IMR-90 (cell line): ENCODE data around the gene BCLAF1. TPM values are rescaled to one million over a fixed set of nuclear protein-coding genes. Genes with fewer than 3 reads are reported as not detected.

Experiments used
- ATAC-seq: fragments of 200-7000 bp; cut with Tn5 transposase; 2 replicates; pipeline ENCODE4 v1.9.1; 2020; ENCODE audit warnings: low read depth, mild to moderate bottlenecking, moderate library complexity
- BruUV-seq: library from RNA; stranded (reverse); fragments of 400-500 nt; replicated peaks from 2 replicates; lab custom pipeline; 2021; lab: Mats Ljungman, UMichigan
- CTCF ChIA-PET: fragments of 300-600 bp; formaldehyde crosslinking; extraction: SDS; loops from one replicate; lab custom pipeline; 2021; ENCODE audit warnings: antibody characterized with exemption; lab: Yijun Ruan, JAX
- POLR2A ChIA-PET: fragments of 300-600 bp; sonication (Branson Sonifier 250); formaldehyde crosslinking; loops from one replicate; lab custom pipeline; 2022; ENCODE audit warnings: antibody characterized with exemption; ENCODE audit not compliant: unreplicated experiment; lab: Charles Lee
- DNase-seq: peaks from one replicate; pipeline ENCODE4 v3.0.0; 2013
- H2AFZ ChIP-seq: replicated peaks from 2 replicates; pipeline ENCODE3; 2013; ENCODE audit warnings: low read length, mild to moderate bottlenecking; ENCODE audit not compliant: poor library complexity
- H2AK5ac ChIP-seq: 2 replicates; pipeline ENCODE4 v1.6.1; 2013; ENCODE audit warnings: low read depth, low read length, inconsistent platforms
- H2AK9ac ChIP-seq: replicated peaks from 2 replicates; pipeline ENCODE3; 2013; ENCODE audit warnings: mild to moderate bottlenecking, low read depth, low read length, moderate library complexity; ENCODE audit not compliant: poor library complexity
- H2BK120ac ChIP-seq: 2 replicates; pipeline ENCODE4 v1.6.1; 2013; ENCODE audit warnings: low read depth, low read length, inconsistent platforms
- H2BK15ac ChIP-seq: 3 replicates; pipeline ENCODE4 v1.6.1; 2013; ENCODE audit warnings: low read depth, low read length, inconsistent platforms
- H2BK20ac ChIP-seq: 2 replicates; pipeline ENCODE4 v1.6.1; 2013; ENCODE audit warnings: low read depth, mild to moderate bottlenecking, inconsistent platforms, low read length, moderate library complexity
- H2BK5ac ChIP-seq: 2 replicates; pipeline ENCODE4 v1.6.1; 2013; ENCODE audit warnings: mild to moderate bottlenecking, low read depth, low read length, inconsistent platforms; ENCODE audit not compliant: poor library complexity, severe bottlenecking
- H3K14ac ChIP-seq: replicated peaks from 2 replicates; pipeline ENCODE4 v1.6.1; 2013; ENCODE audit warnings: low read depth, low read length, inconsistent platforms
- H3K18ac ChIP-seq: 2 replicates; pipeline ENCODE4 v1.6.1; 2013; ENCODE audit warnings: low read depth, low read length, control low read depth
- H3K23ac ChIP-seq: 2 replicates; pipeline ENCODE4 v1.6.1; 2013; ENCODE audit warnings: low read depth, low read length, inconsistent platforms
- H3K27ac ChIP-seq: 2 replicates; pipeline ENCODE4 v1.5.1; 2013; ENCODE audit warnings: mild to moderate bottlenecking, control low read depth, low read length; ENCODE audit not compliant: insufficient read depth
- H3K27me3 ChIP-seq: 2 replicates; pipeline ENCODE4 v1.6.1; 2013; ENCODE audit warnings: low read length; ENCODE audit not compliant: control insufficient read depth, insufficient read depth
- H3K36me3 ChIP-seq: 2 replicates; pipeline ENCODE4 v1.6.1; 2013; ENCODE audit warnings: low read length, mixed read lengths; ENCODE audit not compliant: control insufficient read depth, insufficient read depth
- H3K4ac ChIP-seq: 2 replicates; pipeline ENCODE4 v1.6.1; 2013; ENCODE audit warnings: low read depth, low read length, inconsistent platforms
- H3K4me1 ChIP-seq: 2 replicates; pipeline ENCODE4 v1.6.1; 2013; ENCODE audit warnings: low read length, mixed read lengths; ENCODE audit not compliant: control insufficient read depth, insufficient read depth
- H3K4me2 ChIP-seq: 2 replicates; pipeline ENCODE4 v1.6.1; 2013; ENCODE audit warnings: low read depth, mild to moderate bottlenecking, control low read depth, low read length, moderate library complexity
- H3K4me3 ChIP-seq: 2 replicates; pipeline ENCODE4 v1.5.1; 2013; ENCODE audit warnings: low read depth, mild to moderate bottlenecking, control low read depth, low read length, moderate library complexity; ENCODE audit not compliant: insufficient read depth
- H3K56ac ChIP-seq: 2 replicates; pipeline ENCODE4 v1.6.1; 2013; ENCODE audit warnings: low read length, inconsistent platforms; ENCODE audit not compliant: insufficient read depth; ENCODE audit errors: extremely low read depth
- H3K79me1 ChIP-seq, 2 experiments: 2 replicates each; pipeline ENCODE4 v1.6.1; 2013; ENCODE audit warnings: low read length in 2 of 2, inconsistent platforms in 1 of 2, low read depth in 1 of 2
- H3K9ac ChIP-seq: 2 replicates; pipeline ENCODE4 v1.6.1; 2013; ENCODE audit warnings: low read depth, low read length, control low read depth
- H3K9me1 ChIP-seq: 2 replicates; pipeline ENCODE4 v1.6.1; 2013; ENCODE audit warnings: low read length, inconsistent platforms; ENCODE audit not compliant: insufficient read depth
- H3K9me3 ChIP-seq: 2 replicates; pipeline ENCODE4 v1.6.1; 2013; ENCODE audit warnings: low read length; ENCODE audit not compliant: control insufficient read depth, insufficient read depth
- H4K20me1 ChIP-seq: 2 replicates; pipeline ENCODE4 v1.6.1; 2013; ENCODE audit warnings: low read length, inconsistent platforms; ENCODE audit not compliant: insufficient read depth
- H4K5ac ChIP-seq: 2 replicates; pipeline ENCODE4 v1.6.1; 2013; ENCODE audit warnings: mild to moderate bottlenecking, low read depth, low read length, control low read depth
- H4K8ac ChIP-seq, 2 experiments: 2 replicates each; pipeline ENCODE4 v1.6.1; 2013; ENCODE audit warnings: low read depth in 2 of 2, low read length in 2 of 2, control low read depth in 1 of 2, inconsistent platforms in 1 of 2
- H4K91ac ChIP-seq: 2 replicates; pipeline ENCODE4 v1.6.1; 2013; ENCODE audit warnings: low read depth, low read length, inconsistent platforms; ENCODE audit not compliant: insufficient read depth
- CEBPB ChIP-seq: IDR thresholded peaks from 2 replicates; pipeline ENCODE4 v1.6.1; 2012; ENCODE audit warnings: low read depth, low read length, improper control_type of control experiment
- FOS ChIP-seq: fragments of 150-350 bp; IDR thresholded peaks from 2 replicates; pipeline ENCODE4 v1.6.1; 2016; ENCODE audit warnings: low read depth, low read length
- RCOR1 ChIP-seq: IDR thresholded peaks from 2 replicates; pipeline ENCODE4 v1.6.1; 2012; ENCODE audit warnings: mild to moderate bottlenecking, low read length, improper control_type of control experiment; ENCODE audit not compliant: insufficient replicate concordance
- WGBS, 2 experiments: methylation state at CpG; one replicate each; pipeline versions ENCODE4 v1.1.5 to v1.1.7; 2013; ENCODE audit warnings: missing lambda C conversion rate in 2 of 2; ENCODE audit not compliant: insufficient read length in 1 of 2; ENCODE audit errors: extremely low coverage in 2 of 2; 5-methylcytosine and 5-hydroxymethylcytosine counted together
- dilution Hi-C: fragments of 300-500 bp; cut with HindIII; formaldehyde crosslinking; loops from one replicate; pipeline ENCODE4 v1.14.3; 2018; ENCODE audit warnings: low sequenced_read_pairs; ENCODE audit not compliant: unreplicated experiment
- in situ Hi-C: fragments of 300-500 bp; cut with MboI; formaldehyde crosslinking; loops from 3 replicates; pipeline ENCODE4 v1.14.3; 2019; ENCODE audit warnings: low sequenced_read_pairs, inconsistent platforms, mixed read lengths
- intact Hi-C: fragments of 100-400 bp; cut with micrococcal nuclease; formaldehyde crosslinking; loops from 2 replicates; pipeline ENCODE4 v1.10.0; 2022
- polyA plus RNA-seq, 3 experiments: library from polyadenylated mRNA; depleted of rRNA; stranded (reverse); fragments of >200 nt; gene quantifications; 2 replicates each; pipeline ENCODE4 v1.2.3, GENCODE V29; 2012; ENCODE audit warnings: low replicate concordance in 1 of 3
- total RNA-seq: library from RNA; depleted of rRNA; stranded (reverse); fragments of >200 nt; gene quantifications from 2 replicates; pipeline ENCODE4 v1.2.3, GENCODE V29; 2012

Gene BCLAF1
- total and polyA plus RNA-seq, 2 of the 4 experiments (the other 2 are of a cell fraction): 34.0 to 141 TPM

GRCh38 chr6:136284909-136285308 is 4.7 kb downstream of the BCLAF1 start:
- H3K18ac ChIP-seq: peak overlapping the region; percentile 68; the same call in 1 of the 2 replicates
- H2BK5ac ChIP-seq: peak overlapping the region; percentile 80
- peak overlapping the region; percentile 42; the same call in 1 of the 2 replicates for H4K91ac ChIP-seq
- peaks cover 0 to 27% of the 10 kb centered on the region in 2 experiments; a peak in 3 of 4 replicates for H3K79me1 ChIP-seq
- no TSS peak for BruUV-seq
- TF ChIP-seq RCOR1 (no peak), CEBPB (peak; percentile 52; the same call in 1 of the 2 replicates), FOS (peak; percentile 75; the same call in 1 of the 2 replicates)
- CTCF ChIA-PET: no interaction called here
- H3K4me1 ChIP-seq: peaks cover 8% of the 10 kb centered on the region
- H3K4ac ChIP-seq: peak overlapping the region; percentile 48; the same call in 1 of the 2 replicates
- H3K9me1 ChIP-seq: peaks cover 9% of the 10 kb centered on the region
- H3K14ac ChIP-seq: peak overlapping the region; percentile 96
- H3K27me3 ChIP-seq: no peaks in the 10 kb centered on the region
- POLR2A ChIA-PET: interaction anchor here (0.6 kb wide), 1 partner anchor 60 kb away, joined by 5 read pairs; no protein-coding TSS in a partner anchor
- no peak overlapping the region for H2BK20ac ChIP-seq
- no peak overlapping the region for H2BK15ac ChIP-seq
- H3K9me3 ChIP-seq: no peaks in the 10 kb centered on the region
- no peak overlapping the region; the same call in 1 of the 2 replicates for H3K9ac ChIP-seq
- H3K56ac ChIP-seq: no peak overlapping the region
- peak overlapping the region; percentile 42; the same call in 1 of the 2 replicates for H2AK5ac ChIP-seq
- WGBS, 2 experiments: 0% methylated on average over 1 of the region's 2 CpGs; no CpG with 5 or more reads in 1 of the 2 experiments
- peak overlapping the region; percentile 93 for H3K23ac ChIP-seq
- H3K4me2 ChIP-seq: peak overlapping the region; percentile 95
- H2AK9ac ChIP-seq: no peak overlapping the region
- peaks cover 8% of the 10 kb centered on the region for H3K36me3 ChIP-seq
- no peak overlapping the region for H3K4me3 ChIP-seq
- peak overlapping the region; percentile 23 for H2AFZ ChIP-seq
- peaks cover 96% of the 10 kb centered on the region for H4K20me1 ChIP-seq
- H4K5ac ChIP-seq: 0 out of 2 replicates have a peak overlapping the region, but pooled peaks have one; percentile 38
- no peak for ATAC-seq
- peak overlapping the region in 1 of 2 experiments; percentile 15; a peak in 1 of 4 replicates for H4K8ac ChIP-seq
- H3K27ac ChIP-seq: peak overlapping the region; percentile 58; the same call in 1 of the 2 replicates
- no peak overlapping the region for H2BK120ac ChIP-seq
- in situ Hi-C loops (loop anchor here (25.0 kb wide), 1 partner anchor 502 kb away; the partner anchor contains the start of gene MAP3K5), dilution Hi-C loops (no loop called here), intact Hi-C loops (loop anchor here (5.0 kb wide), 1 partner anchor 507 kb away; the partner anchor contains the start of gene MAP3K5)
- peak; percentile 77 for DNase-seq
